ENCODE measurements around the gene IFNL1.
A peak's percentile ranks its signal among the peaks of the same experiment; 100 is the strongest.
"Not testable (repeated sequence)": the region's sequence is repeated elsewhere in the genome, so short reads cannot be mapped to it uniquely, and the experiment has no call there.

The IFNL1 gene

DNA sequence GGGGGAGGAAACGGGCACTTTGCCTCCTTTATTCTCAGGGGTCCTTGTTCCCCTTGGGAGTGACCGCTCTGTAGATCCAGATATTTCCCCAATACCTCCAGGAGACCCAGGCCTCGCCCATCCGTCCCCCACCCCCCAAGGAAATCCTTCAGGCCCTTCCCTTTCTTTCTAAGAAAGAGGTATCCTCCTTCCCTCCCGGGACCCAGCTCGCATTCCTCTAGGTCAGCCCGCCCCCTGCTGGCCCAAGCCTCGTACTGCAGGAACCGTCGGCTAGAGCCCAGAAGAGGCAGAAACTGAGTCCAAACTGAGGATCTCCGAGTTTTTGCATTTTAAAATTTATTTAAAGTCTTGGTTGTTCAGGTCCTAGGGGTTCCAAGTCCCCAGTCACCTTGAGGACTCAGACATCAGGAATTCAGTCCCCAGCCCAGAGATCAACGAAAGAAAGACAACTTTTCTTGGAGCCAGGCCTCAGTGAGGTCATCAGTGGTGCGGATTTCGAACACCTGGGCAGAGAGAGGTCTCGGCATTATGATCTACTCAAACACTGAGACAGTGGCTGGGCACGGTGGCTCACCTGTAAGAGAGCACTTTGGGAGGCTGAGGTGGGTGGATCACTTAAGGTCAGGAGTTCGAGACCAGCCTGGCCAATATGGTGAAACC lies 32.0 kb downstream of the IFNL1 start:
- ATAC-seq: peak; percentile 89

DNA sequence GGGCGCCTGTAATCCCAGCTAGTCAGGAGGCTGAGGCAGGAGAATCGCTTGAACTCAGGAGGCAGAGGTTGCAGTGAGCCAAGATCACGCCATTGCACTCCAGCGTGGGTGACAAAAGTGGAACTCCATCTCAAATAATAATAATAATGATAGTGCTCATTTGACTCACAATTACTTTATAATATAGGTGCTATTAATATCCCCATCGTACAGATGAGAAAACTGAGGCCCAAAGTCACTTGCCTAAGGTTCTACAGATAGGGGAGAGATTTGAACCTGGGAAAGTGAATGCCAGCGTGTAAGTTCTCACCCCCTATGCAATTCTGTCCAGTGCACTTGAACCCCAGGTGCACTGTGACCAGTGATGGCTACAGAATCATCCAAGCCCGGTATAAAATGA lies 33.7 kb downstream of the IFNL1 start:
- no peak for TF ChIP-seq ISL1 (CRISPR knock-in tag; IDR thresholded peaks at IDR 0.05)
- no peak for TF ChIP-seq ZNF565 (CRISPR knock-in tag; conservative IDR thresholded peaks at IDR 0.05; ENCODE audit: low read depth)
- TF ChIP-seq, protein P1, sequence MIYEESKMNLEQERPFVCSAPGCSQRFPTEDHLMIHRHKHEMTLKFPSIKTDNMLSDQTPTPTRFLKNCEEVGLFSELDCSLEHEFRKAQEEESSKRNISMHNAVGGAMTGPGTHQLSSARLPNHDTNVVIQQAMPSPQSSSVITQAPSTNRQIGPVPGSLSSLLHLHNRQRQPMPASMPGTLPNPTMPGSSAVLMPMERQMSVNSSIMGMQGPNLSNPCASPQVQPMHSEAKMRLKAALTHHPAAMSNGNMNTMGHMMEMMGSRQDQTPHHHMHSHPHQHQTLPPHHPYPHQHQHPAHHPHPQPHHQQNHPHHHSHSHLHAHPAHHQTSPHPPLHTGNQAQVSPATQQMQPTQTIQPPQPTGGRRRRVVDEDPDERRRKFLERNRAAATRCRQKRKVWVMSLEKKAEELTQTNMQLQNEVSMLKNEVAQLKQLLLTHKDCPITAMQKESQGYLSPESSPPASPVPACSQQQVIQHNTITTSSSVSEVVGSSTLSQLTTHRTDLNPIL (CRISPR knock-in tag; IDR thresholded peaks at IDR 0.05; ENCODE audit: low read depth): no peak
- TF ChIP-seq BACH2 (CRISPR knock-in tag; IDR thresholded peaks at IDR 0.05; ENCODE audit: borderline replicate concordance): no peak
- TF ChIP-seq RARB (CRISPR knock-in tag; IDR thresholded peaks at IDR 0.05): no peak
- TF ChIP-seq, protein P2, sequence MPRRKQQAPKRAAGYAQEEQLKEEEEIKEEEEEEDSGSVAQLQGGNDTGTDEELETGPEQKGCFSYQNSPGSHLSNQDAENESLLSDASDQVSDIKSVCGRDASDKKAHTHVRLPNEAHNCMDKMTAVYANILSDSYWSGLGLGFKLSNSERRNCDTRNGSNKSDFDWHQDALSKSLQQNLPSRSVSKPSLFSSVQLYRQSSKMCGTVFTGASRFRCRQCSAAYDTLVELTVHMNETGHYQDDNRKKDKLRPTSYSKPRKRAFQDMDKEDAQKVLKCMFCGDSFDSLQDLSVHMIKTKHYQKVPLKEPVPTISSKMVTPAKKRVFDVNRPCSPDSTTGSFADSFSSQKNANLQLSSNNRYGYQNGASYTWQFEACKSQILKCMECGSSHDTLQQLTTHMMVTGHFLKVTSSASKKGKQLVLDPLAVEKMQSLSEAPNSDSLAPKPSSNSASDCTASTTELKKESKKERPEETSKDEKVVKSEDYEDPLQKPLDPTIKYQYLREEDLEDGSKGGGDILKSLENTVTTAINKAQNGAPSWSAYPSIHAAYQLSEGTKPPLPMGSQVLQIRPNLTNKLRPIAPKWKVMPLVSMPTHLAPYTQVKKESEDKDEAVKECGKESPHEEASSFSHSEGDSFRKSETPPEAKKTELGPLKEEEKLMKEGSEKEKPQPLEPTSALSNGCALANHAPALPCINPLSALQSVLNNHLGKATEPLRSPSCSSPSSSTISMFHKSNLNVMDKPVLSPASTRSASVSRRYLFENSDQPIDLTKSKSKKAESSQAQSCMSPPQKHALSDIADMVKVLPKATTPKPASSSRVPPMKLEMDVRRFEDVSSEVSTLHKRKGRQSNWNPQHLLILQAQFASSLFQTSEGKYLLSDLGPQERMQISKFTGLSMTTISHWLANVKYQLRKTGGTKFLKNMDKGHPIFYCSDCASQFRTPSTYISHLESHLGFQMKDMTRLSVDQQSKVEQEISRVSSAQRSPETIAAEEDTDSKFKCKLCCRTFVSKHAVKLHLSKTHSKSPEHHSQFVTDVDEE (CRISPR knock-in tag; IDR thresholded peaks at IDR 0.05): no peak
- TF ChIP-seq TCF4 (CRISPR knock-in tag; IDR thresholded peaks at IDR 0.05; ENCODE audit: borderline replicate concordance): no peak
- no peak for TF ChIP-seq ZNF70 (CRISPR knock-in tag; IDR thresholded peaks at IDR 0.05)
- no peak for ATAC-seq

More for the DNA sequence above, 32.0 kb downstream of the IFNL1 start:
- no peak for TF ChIP-seq ZNF70 (CRISPR knock-in tag; IDR thresholded peaks at IDR 0.05)

DNA sequence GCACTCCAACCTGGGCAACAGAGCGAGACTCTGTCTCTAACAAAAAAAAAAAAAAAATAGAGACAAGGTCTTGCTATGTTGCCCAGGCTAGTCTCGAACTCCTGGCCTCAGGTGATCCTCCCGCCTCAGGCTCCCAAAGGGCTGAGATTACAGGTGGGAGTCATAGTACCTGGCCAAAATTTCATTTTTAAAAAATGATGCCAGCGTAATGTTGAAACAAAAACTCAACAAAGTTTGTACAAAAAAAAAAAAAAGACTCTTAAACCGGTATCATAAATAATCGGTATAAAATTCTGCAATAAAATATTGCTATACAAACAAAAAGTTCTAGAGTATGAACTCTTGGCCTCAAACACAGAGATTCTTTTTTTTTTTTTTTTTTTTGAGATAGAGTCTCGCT lies 36.1 kb downstream of the IFNL1 start:
- TF ChIP-seq CSDC2 (CRISPR knock-in tag; IDR thresholded peaks at IDR 0.05) (no peak), SNAI2 (CRISPR knock-in tag; IDR thresholded peaks at IDR 0.05) (no peak), BACH2 (CRISPR knock-in tag; IDR thresholded peaks at IDR 0.05; ENCODE audit: borderline replicate concordance) (no peak), ZFP30 (CRISPR knock-in tag; IDR thresholded peaks at IDR 0.05) (no peak), ZNF8 (CRISPR knock-in tag; IDR thresholded peaks at IDR 0.05) (no peak), ISL1 (CRISPR knock-in tag; IDR thresholded peaks at IDR 0.05) (no peak), ESRRG (CRISPR knock-in tag; IDR thresholded peaks at IDR 0.05) (no peak), TCF4 (CRISPR knock-in tag; IDR thresholded peaks at IDR 0.05; ENCODE audit: borderline replicate concordance) (no peak), OSR1 (CRISPR knock-in tag; IDR thresholded peaks at IDR 0.05) (no peak), ARNTL (CRISPR knock-in tag; IDR thresholded peaks at IDR 0.05; ENCODE audit: borderline replicate concordance, low read depth) (no peak), RARB (CRISPR knock-in tag; IDR thresholded peaks at IDR 0.05) (no peak), TOX (CRISPR knock-in tag; IDR thresholded peaks at IDR 0.05; ENCODE audit: borderline replicate concordance) (no peak), ZNF565 (CRISPR knock-in tag; conservative IDR thresholded peaks at IDR 0.05; ENCODE audit: low read depth) (no peak), ZNF70 (CRISPR knock-in tag; IDR thresholded peaks at IDR 0.05) (no peak)
- TF ChIP-seq, protein P3, sequence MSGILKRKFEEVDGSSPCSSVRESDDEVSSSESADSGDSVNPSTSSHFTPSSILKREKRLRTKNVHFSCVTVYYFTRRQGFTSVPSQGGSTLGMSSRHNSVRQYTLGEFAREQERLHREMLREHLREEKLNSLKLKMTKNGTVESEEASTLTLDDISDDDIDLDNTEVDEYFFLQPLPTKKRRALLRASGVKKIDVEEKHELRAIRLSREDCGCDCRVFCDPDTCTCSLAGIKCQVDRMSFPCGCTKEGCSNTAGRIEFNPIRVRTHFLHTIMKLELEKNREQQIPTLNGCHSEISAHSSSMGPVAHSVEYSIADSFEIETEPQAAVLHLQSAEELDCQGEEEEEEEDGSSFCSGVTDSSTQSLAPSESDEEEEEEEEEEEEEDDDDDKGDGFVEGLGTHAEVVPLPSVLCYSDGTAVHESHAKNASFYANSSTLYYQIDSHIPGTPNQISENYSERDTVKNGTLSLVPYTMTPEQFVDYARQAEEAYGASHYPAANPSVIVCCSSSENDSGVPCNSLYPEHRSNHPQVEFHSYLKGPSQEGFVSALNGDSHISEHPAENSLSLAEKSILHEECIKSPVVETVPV (CRISPR knock-in tag; IDR thresholded peaks at IDR 0.05): no peak
- TF ChIP-seq, protein P4, sequence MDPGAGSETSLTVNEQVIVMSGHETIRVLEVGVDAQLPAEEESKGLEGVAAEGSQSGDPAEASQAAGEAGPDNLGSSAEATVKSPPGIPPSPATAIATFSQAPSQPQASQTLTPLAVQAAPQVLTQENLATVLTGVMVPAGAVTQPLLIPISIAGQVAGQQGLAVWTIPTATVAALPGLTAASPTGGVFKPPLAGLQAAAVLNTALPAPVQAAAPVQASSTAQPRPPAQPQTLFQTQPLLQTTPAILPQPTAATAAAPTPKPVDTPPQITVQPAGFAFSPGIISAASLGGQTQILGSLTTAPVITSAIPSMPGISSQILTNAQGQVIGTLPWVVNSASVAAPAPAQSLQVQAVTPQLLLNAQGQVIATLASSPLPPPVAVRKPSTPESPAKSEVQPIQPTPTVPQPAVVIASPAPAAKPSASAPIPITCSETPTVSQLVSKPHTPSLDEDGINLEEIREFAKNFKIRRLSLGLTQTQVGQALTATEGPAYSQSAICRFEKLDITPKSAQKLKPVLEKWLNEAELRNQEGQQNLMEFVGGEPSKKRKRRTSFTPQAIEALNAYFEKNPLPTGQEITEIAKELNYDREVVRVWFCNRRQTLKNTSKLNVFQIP (CRISPR knock-in tag; IDR thresholded peaks at IDR 0.05; ENCODE audit: borderline replicate concordance, low read depth): no peak
- TF ChIP-seq, protein P1 (CRISPR knock-in tag; IDR thresholded peaks at IDR 0.05; ENCODE audit: low read depth): no peak
- ATAC-seq: no peak

DNA sequence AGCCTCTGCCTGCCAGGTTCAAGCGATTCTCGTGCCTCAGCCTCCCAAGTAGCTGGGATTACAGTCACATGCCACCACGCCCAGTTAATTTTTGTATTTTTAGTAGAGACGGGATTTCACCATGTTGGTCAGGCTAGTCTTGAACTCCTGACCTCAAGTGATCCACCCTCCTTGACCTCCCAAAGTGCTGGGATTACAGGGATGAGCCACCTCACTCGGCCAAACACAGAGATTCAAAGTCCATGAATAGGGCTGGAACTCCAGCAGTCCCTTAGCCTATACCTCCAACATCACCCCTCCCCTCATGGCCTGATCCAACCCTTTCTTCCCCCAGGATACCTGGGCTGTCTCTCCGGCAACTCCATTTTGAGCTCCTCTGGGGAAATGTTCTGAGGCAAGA lies 36.5 kb downstream of the IFNL1 start:
- not testable (repeated sequence) for ATAC-seq

Data from SK-N-SH treated with all-trans-retinoic acid at 6 μM for 48 hours (cell line).